ENCODE data around the gene TFB1M.

TFB1M gene

GRCh38 chr6:155262655-155263054, 51.6 kb downstream of the TFB1M start:
- DNase-seq: no peak

GRCh38 chr6:155261111-155261900, 53.0 kb downstream of the TFB1M start:
- DNase-seq: no peak

- DNase-seq: no peak
These were observed 53.6 kb downstream of the TFB1M start for GRCh38 chr6:155260686-155261085.

- DNase-seq: no peak
These were observed 54.4 kb downstream of the TFB1M start for GRCh38 chr6:155259897-155260296.

- no peak for DNase-seq
These were observed 55.1 kb downstream of the TFB1M start for GRCh38 chr6:155259204-155259603.

GRCh38 chr6:155257796-155258195, 56.5 kb downstream of the TFB1M start:
- no peak for DNase-seq

GRCh38 chr6:155256122-155256795, 58.0 kb downstream of the TFB1M start:
- DNase-seq: no peak

GRCh38 chr6:155254139-155254538, 60.1 kb downstream of the TFB1M start:
- DNase-seq: no peak

GRCh38 chr6:155253337-155253736, 60.9 kb downstream of the TFB1M start:
- DNase-seq: no peak

GRCh38 chr6:155252581-155252980, 61.7 kb downstream of the TFB1M start:
- DNase-seq: no peak

- no peak for DNase-seq
These were observed 63.4 kb downstream of the TFB1M start for GRCh38 chr6:155250701-155251381.

- DNase-seq: no peak
These were observed 66.0 kb downstream of the TFB1M start for GRCh38 chr6:155248008-155249001.

GRCh38 chr6:155247618-155248007, 66.7 kb downstream of the TFB1M start:
- DNase-seq: no peak

- DNase-seq: no peak
These were observed 67.5 kb downstream of the TFB1M start for GRCh38 chr6:155246825-155247224.

GRCh38 chr6:155245831-155246230, 68.5 kb downstream of the TFB1M start:
- no peak for DNase-seq

- no peak for DNase-seq
These were observed 69.1 kb downstream of the TFB1M start for GRCh38 chr6:155245193-155245592.

- no peak for DNase-seq
These were observed 69.8 kb downstream of the TFB1M start for GRCh38 chr6:155244434-155244833.

- DNase-seq: no peak
These were observed 72.3 kb downstream of the TFB1M start for GRCh38 chr6:155241966-155242365.

- no peak for DNase-seq
These were observed 73.2 kb downstream of the TFB1M start for GRCh38 chr6:155240905-155241600.

GRCh38 chr6:155237613-155238012, 76.7 kb downstream of the TFB1M start:
- DNase-seq: no peak

- DNase-seq: no peak
These were observed 79.2 kb downstream of the TFB1M start for GRCh38 chr6:155235087-155235486.

GRCh38 chr6:155234687-155235086, 79.6 kb downstream of the TFB1M start:
- DNase-seq: no peak

All from stimulated activated naive CD4-positive, alpha-beta T cell (primary cell).